ENCODE data around the gene POGLUT3. TPM values are rescaled to one million over a fixed set of nuclear protein-coding genes. Genes with fewer than 3 reads are reported as not detected.

Gene POGLUT3
- polyA plus RNA-seq, 1 experiment = 60.0 TPM

DNA sequence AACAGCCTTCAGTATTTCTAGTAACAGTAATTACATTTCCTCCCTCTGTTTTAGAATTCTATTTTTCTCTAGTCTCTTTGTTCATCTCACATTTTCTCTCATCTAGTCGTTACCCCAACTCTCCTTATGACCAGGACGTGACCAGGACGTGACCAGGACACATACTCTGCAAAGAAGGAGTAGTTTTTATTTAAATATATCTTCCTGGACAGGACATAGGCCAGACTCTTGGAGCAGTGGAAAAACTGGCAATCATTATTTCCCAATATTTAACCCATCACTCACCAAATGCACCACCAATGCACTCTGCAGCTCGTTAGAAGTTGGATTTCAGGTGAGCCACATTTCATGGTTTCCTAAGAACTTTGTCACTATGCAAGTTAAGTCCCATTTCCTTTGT is 40.3 kb upstream of the POGLUT3 start:
- ChIA-PET CTCF (no interaction called here), POLR2A (no interaction called here)
- no peak for DNase-seq (ENCODE audit: low read depth, low spot score)
- H3K27ac ChIP-seq (ENCODE audit: low read depth, low read length) = no peak overlapping the region
- no peaks in the 10 kb centered on the region for H3K9me3 ChIP-seq (ENCODE audit: control insufficient read depth, insufficient read depth, low read length)
- peaks cover 3% of the 10 kb centered on the region for H3K27me3 ChIP-seq (ENCODE audit: control insufficient read depth, insufficient read depth, low read length)
- TF ChIP-seq CTCF (IDR thresholded peaks at IDR 0.05; ENCODE audit: low read depth, low read length) = no peak
- no peak overlapping the region for H3K4me3 ChIP-seq (ENCODE audit: low read depth, low read length)

GRCh38 chr11:108538022-108538424 is 39.8 kb upstream of the POGLUT3 start:
- Histone ChIP-seq H3K27me3 (ENCODE audit: control insufficient read depth, insufficient read depth, low read length) (peaks cover 3% of the 10 kb centered on the region), H3K4me3 (ENCODE audit: low read depth, low read length) (no peak overlapping the region), H3K9me3 (ENCODE audit: control insufficient read depth, insufficient read depth, low read length) (no peaks in the 10 kb centered on the region), H3K27ac (ENCODE audit: low read depth, low read length) (no peak overlapping the region)
- no peak for TF ChIP-seq CTCF (IDR thresholded peaks at IDR 0.05; ENCODE audit: low read depth, low read length)
- no peak for DNase-seq (ENCODE audit: low read depth, low spot score)
- CTCF ChIA-PET = no interaction called here
- POLR2A ChIA-PET = no interaction called here

- no peak for TF ChIP-seq CTCF (IDR thresholded peaks at IDR 0.05; ENCODE audit: low read depth, low read length)
- no peaks in the 10 kb centered on the region for H3K9me3 ChIP-seq (ENCODE audit: control insufficient read depth, insufficient read depth, low read length)
- DNase-seq (ENCODE audit: low read depth, low spot score) = no peak
- no peak overlapping the region for H3K27ac ChIP-seq (ENCODE audit: low read depth, low read length)
- H3K4me3 ChIP-seq (ENCODE audit: low read depth, low read length) = no peak overlapping the region
- POLR2A ChIA-PET = no interaction called here
- CTCF ChIA-PET = no interaction called here
- H3K27me3 ChIP-seq (ENCODE audit: control insufficient read depth, insufficient read depth, low read length) = peaks cover 3% of the 10 kb centered on the region
Observed at GRCh38 chr11:108536783-108537182, 38.6 kb upstream of the POGLUT3 start.

- no peak for TF ChIP-seq CTCF (IDR thresholded peaks at IDR 0.05; ENCODE audit: low read depth, low read length)
- H3K27ac ChIP-seq (ENCODE audit: low read depth, low read length) = no peak overlapping the region
- H3K4me3 ChIP-seq (ENCODE audit: low read depth, low read length) = no peak overlapping the region
- POLR2A ChIA-PET = no interaction called here
- no peaks in the 10 kb centered on the region for H3K9me3 ChIP-seq (ENCODE audit: control insufficient read depth, insufficient read depth, low read length)
- CTCF ChIA-PET = no interaction called here
- DNase-seq (ENCODE audit: low read depth, low spot score) = no peak
- H3K27me3 ChIP-seq (ENCODE audit: control insufficient read depth, insufficient read depth, low read length) = peaks cover 3% of the 10 kb centered on the region
Observed at GRCh38 chr11:108535384-108535955, 37.3 kb upstream of the POGLUT3 start.

DNA sequence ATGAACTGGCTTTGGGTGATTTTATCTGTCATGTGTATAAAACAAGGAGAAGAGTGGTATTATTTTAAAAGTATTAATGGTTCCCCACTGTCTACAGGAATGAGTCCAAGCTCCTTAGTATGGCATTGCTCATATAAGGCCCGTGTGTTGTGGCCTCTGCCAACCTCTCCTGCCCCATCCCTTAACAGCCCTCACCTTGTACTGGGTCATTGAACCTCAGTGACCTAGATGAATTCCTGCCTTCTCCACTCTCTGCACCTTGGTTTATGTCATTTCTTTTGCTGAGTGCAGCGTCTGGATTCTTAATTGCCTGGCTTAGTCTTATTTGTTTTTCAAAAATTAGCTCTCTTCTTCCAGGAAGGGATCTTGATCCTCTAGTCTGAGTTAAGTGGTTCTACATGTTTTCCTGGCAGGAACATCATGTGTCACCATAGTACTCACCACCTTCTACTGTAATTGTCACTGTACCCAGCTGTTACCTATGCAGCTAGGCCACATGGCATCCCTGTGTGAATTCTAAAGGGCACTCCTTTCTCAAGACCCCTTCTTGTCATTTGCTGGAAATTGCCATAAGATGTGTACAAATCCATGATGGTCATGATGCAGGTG is 36.2 kb upstream of the POGLUT3 start:
- Histone ChIP-seq H3K4me3 (ENCODE audit: low read depth, low read length) (no peak overlapping the region), H3K27ac (ENCODE audit: low read depth, low read length) (no peak overlapping the region), H3K9me3 (ENCODE audit: control insufficient read depth, insufficient read depth, low read length) (no peaks in the 10 kb centered on the region), H3K27me3 (ENCODE audit: control insufficient read depth, insufficient read depth, low read length) (peaks cover 3% of the 10 kb centered on the region)
- ChIA-PET POLR2A (no interaction called here), CTCF (no interaction called here)
- no peak for TF ChIP-seq CTCF (IDR thresholded peaks at IDR 0.05; ENCODE audit: low read depth, low read length)
- DNase-seq (ENCODE audit: low read depth, low spot score) = no peak
